Fibroblast of pulmonary artery (primary cell): ENCODE measurements around the gene GM2A.
A peak's percentile ranks its signal among the peaks of the same experiment; 100 is the strongest.
"Not testable (repeated sequence)": the region's sequence is repeated elsewhere in the genome, so short reads cannot be mapped to it uniquely, and the experiment has no call there.

Experiments used
- DNase-seq: peaks from one replicate; pipeline ENCODE4 v3.0.0-alpha.2; 2010; ENCODE audit warnings: low read depth
- H3K4me3 ChIP-seq: replicated peaks from 2 replicates; pipeline ENCODE4 v1.5.1; 2011; ENCODE audit warnings: low read depth, mild to moderate bottlenecking, control low read depth, low read length, moderate library complexity
- CTCF ChIP-seq: IDR thresholded peaks from 2 replicates; pipeline ENCODE4 v1.5.1; 2011; ENCODE audit warnings: mild to moderate bottlenecking, control low read depth, low read length, inconsistent platforms; ENCODE audit errors: missing control alignments

GM2A gene

GRCh38 chr5:151296974-151297373, 44.0 kb downstream of the GM2A start:
- no peak for TF ChIP-seq CTCF
- DNase-seq = no peak
- no peak overlapping the region for H3K4me3 ChIP-seq

GRCh38 chr5:151298063-151298855, 45.3 kb downstream of the GM2A start:
- peak; percentile 68 for TF ChIP-seq CTCF
- peak; percentile 75 for DNase-seq

GRCh38 chr5:151303666-151304065, 50.7 kb downstream of the GM2A start, which contains the start of gene SLC36A3:
Gene SLC36A3, minus strand, starts transcription at chr5:151303766. Its CDS starts 412 bp downstream, at chr5:151303354.
- DNase-seq = no peak
- no peak within 1 kb of the TSS for H3K4me3 ChIP-seq
- no peak for TF ChIP-seq CTCF

More at GRCh38 chr5:151298063-151298855, 45.3 kb downstream of the GM2A start:
- H3K4me3 ChIP-seq = no peak overlapping the region

- not testable (repeated sequence) for H3K4me3 ChIP-seq, DNase-seq
Observed at GRCh38 chr5:151309266-151309665, 56.3 kb downstream of the GM2A start.

- DNase-seq, H3K4me3 ChIP-seq: not testable (repeated sequence)
Observed at GRCh38 chr5:151309821-151310220, 56.8 kb downstream of the GM2A start.

GRCh38 chr5:151310932-151311331, 57.9 kb downstream of the GM2A start:
- DNase-seq = no peak
- H3K4me3 ChIP-seq = no peak overlapping the region
- no peak for TF ChIP-seq CTCF

- TF ChIP-seq CTCF = no peak
- no peak for DNase-seq
- no peak overlapping the region for H3K4me3 ChIP-seq
Observed at GRCh38 chr5:151312756-151313324, 59.9 kb downstream of the GM2A start.

GRCh38 chr5:151313357-151313756, 60.4 kb downstream of the GM2A start:
- no peak for DNase-seq
- TF ChIP-seq CTCF = no peak
- no peak overlapping the region for H3K4me3 ChIP-seq
